ENCODE measurements around the gene PRODH2. TPM values are rescaled to one million over a fixed set of nuclear protein-coding genes. Genes with fewer than 3 reads are reported as not detected.

The PRODH2 gene
- total and polyA plus RNA-seq, 10 of the 15 experiments (the other 5 are each of a cell fraction or from before 2014, with no cell fraction given): 0.07 TPM; not detected in 9

DNA sequence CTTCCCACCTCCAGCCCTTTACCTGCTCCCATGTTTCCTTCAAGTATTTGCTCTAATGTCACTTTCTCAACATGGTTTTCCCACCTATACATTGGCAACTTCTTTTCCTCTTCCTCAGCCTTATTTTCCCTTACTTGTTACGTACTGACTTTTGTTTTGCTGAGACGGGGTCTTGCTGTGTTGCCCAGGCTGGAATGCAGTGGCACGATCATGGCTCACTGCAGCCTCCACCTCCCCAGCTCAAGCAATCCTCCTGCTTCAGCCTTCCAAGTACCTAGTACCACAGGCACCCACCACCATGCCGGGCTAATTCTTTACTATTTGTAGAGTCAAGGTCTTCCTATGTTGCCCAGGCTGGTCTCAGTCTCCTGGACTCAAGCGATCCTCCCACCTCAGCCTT lies 5.0 kb downstream of the PRODH2 start (continued):
- TF ChIP-seq, protein P1, sequence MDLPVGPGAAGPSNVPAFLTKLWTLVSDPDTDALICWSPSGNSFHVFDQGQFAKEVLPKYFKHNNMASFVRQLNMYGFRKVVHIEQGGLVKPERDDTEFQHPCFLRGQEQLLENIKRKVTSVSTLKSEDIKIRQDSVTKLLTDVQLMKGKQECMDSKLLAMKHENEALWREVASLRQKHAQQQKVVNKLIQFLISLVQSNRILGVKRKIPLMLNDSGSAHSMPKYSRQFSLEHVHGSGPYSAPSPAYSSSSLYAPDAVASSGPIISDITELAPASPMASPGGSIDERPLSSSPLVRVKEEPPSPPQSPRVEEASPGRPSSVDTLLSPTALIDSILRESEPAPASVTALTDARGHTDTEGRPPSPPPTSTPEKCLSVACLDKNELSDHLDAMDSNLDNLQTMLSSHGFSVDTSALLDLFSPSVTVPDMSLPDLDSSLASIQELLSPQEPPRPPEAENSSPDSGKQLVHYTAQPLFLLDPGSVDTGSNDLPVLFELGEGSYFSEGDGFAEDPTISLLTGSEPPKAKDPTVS (IDR thresholded peaks at IDR 0.05; ENCODE audit: low read depth, low read length): no peak
- TF ChIP-seq NRF1 (conservative IDR thresholded peaks at IDR 0.05; ENCODE audit: low read depth, low read length) (no peak), JUNB (IDR thresholded peaks at IDR 0.05) (no peak), SPI1 (IDR thresholded peaks at IDR 0.05; ENCODE audit: borderline replicate concordance, insufficient read depth, low read depth, low read length) (no peak), SIN3A (IDR thresholded peaks at IDR 0.05; ENCODE audit: low read depth, low read length) (no peak), NR2C2 (IDR thresholded peaks at IDR 0.05; ENCODE audit: borderline replicate concordance, control insufficient read depth, insufficient read length, low read depth) (no peak), MYC (IDR thresholded peaks at IDR 0.05; ENCODE audit: insufficient read depth, insufficient read length, insufficient replicate concordance, low read length, severe bottlenecking) (no peak), ZNF274 (IDR thresholded peaks at IDR 0.05; ENCODE audit: insufficient read depth, insufficient read length) (no peak), ESRRA (IDR thresholded peaks at IDR 0.05; ENCODE audit: low read length) (no peak)

DNA sequence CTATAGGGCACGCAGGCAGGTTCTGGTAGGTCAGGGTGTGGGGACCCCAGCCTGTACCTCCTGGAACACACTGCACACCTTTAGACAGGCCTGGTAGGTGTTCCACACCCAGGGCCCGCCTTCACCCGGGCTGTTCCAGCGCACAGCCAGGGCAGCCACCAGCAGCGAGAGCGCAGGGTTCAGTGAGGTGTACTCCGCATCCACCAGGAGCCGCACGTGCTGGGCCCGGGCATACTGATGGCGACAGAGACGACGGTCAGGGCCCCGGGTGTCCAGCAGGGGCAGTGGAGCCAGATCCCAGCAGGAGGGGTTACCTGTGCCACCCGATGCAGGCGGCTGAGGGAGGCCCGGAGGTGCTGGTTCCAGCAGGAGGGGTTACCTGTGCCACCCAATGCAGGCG lies 6.0 kb downstream of the PRODH2 start:
- no peak overlapping the region for H3K9ac ChIP-seq (ENCODE audit: control insufficient read depth, insufficient read depth, low read length)
- no peaks in the 10 kb centered on the region for H4K20me1 ChIP-seq (ENCODE audit: control insufficient read depth, insufficient read depth)
- ChIA-PET RAD21 (ENCODE audit: unreplicated experiment) (no interaction called here), SMC1A (ENCODE audit: uncharacterized antibody, unreplicated experiment) (no interaction called here), POLR2A (no interaction called here), CTCF (interaction anchor here (0.8 kb wide), 1 partner anchor 113 kb away, joined by 3 read pairs; no protein-coding TSS in a partner anchor)
- WGBS (ENCODE audit: insufficient coverage, insufficient replicate concordance, low lambda C conversion rate, missing lambda C conversion rate): 66% methylated on average over 18 of the region's 18 CpGs
- DNase-seq (ENCODE audit: low read depth, low spot score) (no peak), ATAC-seq (no peak), FAIRE-seq (no peak)
- no peaks in the 10 kb centered on the region for H3K9me3 ChIP-seq (replicated peaks; ENCODE audit: control insufficient read depth, insufficient read depth, low read length)
- no peaks in the 10 kb centered on the region; a peak in 1 of 4 replicates for H3K27me3 ChIP-seq (replicated peaks in 1 of 2; ENCODE audit: control insufficient read depth in 2 of 2, insufficient read depth in 2 of 2, low read length in 1 of 2)
- no peaks in the 10 kb centered on the region for H3K79me2 ChIP-seq (ENCODE audit: control insufficient read depth, insufficient read depth, low read length)
- no peak overlapping the region for H2AFZ ChIP-seq (ENCODE audit: control insufficient read depth, low read depth, low read length)
- intact Hi-C loops (cut with micrococcal nuclease; ENCODE audit: unreplicated experiment) (no loop called here), in situ Hi-C loops (cut with MboI) (no loop called here)
- H3K4me2 ChIP-seq (ENCODE audit: control insufficient read depth, insufficient read depth): no peak overlapping the region
- BruUV-seq (replicated peaks): no TSS peak
- no peaks in the 10 kb centered on the region for H3K4me1 ChIP-seq (ENCODE audit: control insufficient read depth, insufficient read depth, low read length)
- H3K27ac ChIP-seq (ENCODE audit: control insufficient read depth, insufficient read depth): no peak overlapping the region
- no peak overlapping the region for H3K4me3 ChIP-seq
- H3K36me3 ChIP-seq (ENCODE audit: control insufficient read depth in 2 of 2, insufficient read depth in 2 of 2, low read length in 1 of 2): no peaks in the 10 kb centered on the region
- TF ChIP-seq, protein P2, sequence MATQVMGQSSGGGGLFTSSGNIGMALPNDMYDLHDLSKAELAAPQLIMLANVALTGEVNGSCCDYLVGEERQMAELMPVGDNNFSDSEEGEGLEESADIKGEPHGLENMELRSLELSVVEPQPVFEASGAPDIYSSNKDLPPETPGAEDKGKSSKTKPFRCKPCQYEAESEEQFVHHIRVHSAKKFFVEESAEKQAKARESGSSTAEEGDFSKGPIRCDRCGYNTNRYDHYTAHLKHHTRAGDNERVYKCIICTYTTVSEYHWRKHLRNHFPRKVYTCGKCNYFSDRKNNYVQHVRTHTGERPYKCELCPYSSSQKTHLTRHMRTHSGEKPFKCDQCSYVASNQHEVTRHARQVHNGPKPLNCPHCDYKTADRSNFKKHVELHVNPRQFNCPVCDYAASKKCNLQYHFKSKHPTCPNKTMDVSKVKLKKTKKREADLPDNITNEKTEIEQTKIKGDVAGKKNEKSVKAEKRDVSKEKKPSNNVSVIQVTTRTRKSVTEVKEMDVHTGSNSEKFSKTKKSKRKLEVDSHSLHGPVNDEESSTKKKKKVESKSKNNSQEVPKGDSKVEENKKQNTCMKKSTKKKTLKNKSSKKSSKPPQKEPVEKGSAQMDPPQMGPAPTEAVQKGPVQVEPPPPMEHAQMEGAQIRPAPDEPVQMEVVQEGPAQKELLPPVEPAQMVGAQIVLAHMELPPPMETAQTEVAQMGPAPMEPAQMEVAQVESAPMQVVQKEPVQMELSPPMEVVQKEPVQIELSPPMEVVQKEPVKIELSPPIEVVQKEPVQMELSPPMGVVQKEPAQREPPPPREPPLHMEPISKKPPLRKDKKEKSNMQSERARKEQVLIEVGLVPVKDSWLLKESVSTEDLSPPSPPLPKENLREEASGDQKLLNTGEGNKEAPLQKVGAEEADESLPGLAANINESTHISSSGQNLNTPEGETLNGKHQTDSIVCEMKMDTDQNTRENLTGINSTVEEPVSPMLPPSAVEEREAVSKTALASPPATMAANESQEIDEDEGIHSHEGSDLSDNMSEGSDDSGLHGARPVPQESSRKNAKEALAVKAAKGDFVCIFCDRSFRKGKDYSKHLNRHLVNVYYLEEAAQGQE (IDR thresholded peaks at IDR 0.05; ENCODE audit: low read depth, low read length): no peak
- no peak for TF ChIP-seq YBX1 (IDR thresholded peaks at IDR 0.05)
- TF ChIP-seq, protein P3, sequence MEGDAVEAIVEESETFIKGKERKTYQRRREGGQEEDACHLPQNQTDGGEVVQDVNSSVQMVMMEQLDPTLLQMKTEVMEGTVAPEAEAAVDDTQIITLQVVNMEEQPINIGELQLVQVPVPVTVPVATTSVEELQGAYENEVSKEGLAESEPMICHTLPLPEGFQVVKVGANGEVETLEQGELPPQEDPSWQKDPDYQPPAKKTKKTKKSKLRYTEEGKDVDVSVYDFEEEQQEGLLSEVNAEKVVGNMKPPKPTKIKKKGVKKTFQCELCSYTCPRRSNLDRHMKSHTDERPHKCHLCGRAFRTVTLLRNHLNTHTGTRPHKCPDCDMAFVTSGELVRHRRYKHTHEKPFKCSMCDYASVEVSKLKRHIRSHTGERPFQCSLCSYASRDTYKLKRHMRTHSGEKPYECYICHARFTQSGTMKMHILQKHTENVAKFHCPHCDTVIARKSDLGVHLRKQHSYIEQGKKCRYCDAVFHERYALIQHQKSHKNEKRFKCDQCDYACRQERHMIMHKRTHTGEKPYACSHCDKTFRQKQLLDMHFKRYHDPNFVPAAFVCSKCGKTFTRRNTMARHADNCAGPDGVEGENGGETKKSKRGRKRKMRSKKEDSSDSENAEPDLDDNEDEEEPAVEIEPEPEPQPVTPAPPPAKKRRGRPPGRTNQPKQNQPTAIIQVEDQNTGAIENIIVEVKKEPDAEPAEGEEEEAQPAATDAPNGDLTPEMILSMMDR (IDR thresholded peaks at IDR 0.05 in 2 of 3, conservative IDR thresholded peaks at IDR 0.05 in 1 of 3; ENCODE audit: control insufficient read depth in 2 of 3, extremely low read depth in 1 of 3, insufficient read depth in 1 of 3, low read depth in 3 of 3, low read length in 3 of 3): no peak
- no peak for TF ChIP-seq CHD4 (IDR thresholded peaks at IDR 0.05)
